ENCODE results near the gene GNA15. TPM values are rescaled to one million over a fixed set of nuclear protein-coding genes. Genes with fewer than 3 reads are reported as not detected.

The GNA15 gene
- total RNA-seq, 4 donors from 2014 or later = 5.3 to 18.5 (median 8.4) TPM

- no peak for TF ChIP-seq CTCF (IDR thresholded peaks at IDR 0.05; ENCODE audit: low read depth)
Observed at GRCh38 chr19:3163230-3163886, 27.5 kb downstream of the GNA15 start.

- TF ChIP-seq CTCF (IDR thresholded peaks at IDR 0.05; ENCODE audit: low read depth) = no peak
Observed at GRCh38 chr19:3163943-3164342, 28.1 kb downstream of the GNA15 start.

GRCh38 chr19:3167533-3168272 lies 31.9 kb downstream of the GNA15 start:
- TF ChIP-seq CTCF (IDR thresholded peaks at IDR 0.05; ENCODE audit: low read depth) = no peak

- no peak for TF ChIP-seq CTCF (IDR thresholded peaks at IDR 0.05; ENCODE audit: low read depth)
Observed at GRCh38 chr19:3171894-3172672, 36.2 kb downstream of the GNA15 start.

- TF ChIP-seq CTCF (IDR thresholded peaks at IDR 0.05; ENCODE audit: low read depth) = no peak
Observed at GRCh38 chr19:3175781-3176714, 40.2 kb downstream of the GNA15 start.

- TF ChIP-seq CTCF (IDR thresholded peaks at IDR 0.05; ENCODE audit: low read depth) = no peak
Observed at GRCh38 chr19:3176715-3177501, 41.1 kb downstream of the GNA15 start.
